H1 (cell line): ENCODE data around the gene SLC26A11. TPM values are rescaled to one million over a fixed set of nuclear protein-coding genes. Genes with fewer than 3 reads are reported as not detected.

Experiments
- CTCF ChIA-PET: fragments of 300-600 bp; sonication (Branson Sonifier 250); formaldehyde crosslinking; loops from one replicate; lab custom pipeline; 2021; ENCODE audit not compliant: partially characterized antibody; lab: Charles Lee
- POLR2A ChIA-PET: fragments of 300-600 bp; sonication (Branson Sonifier 250); formaldehyde crosslinking; loops from one replicate; lab custom pipeline; 2021; ENCODE audit warnings: inconsistent platforms; ENCODE audit not compliant: partially characterized antibody; lab: Charles Lee
- DNase-seq, 2 experiments: peaks; one replicate each; pipeline versions ENCODE4 v3.0.0 to v3.0.0-alpha.2; 2010 to 2022; ENCODE audit warnings: low spot score in 2 of 2, low read depth in 1 of 2, mixed read lengths in 1 of 2
- FAIRE-seq: peaks from 2 replicates; lab custom pipeline; 2011; peaks lifted over from hg19 to GRCh38; lab: Jason Lieb, UNC
- H2AFZ ChIP-seq: 2 replicates; pipeline ENCODE4 v1.8.1; 2012; ENCODE audit warnings: low read length, inconsistent platforms
- H2AK5ac ChIP-seq: 2 replicates; pipeline ENCODE4 v1.6.1; 2013; ENCODE audit warnings: low read depth, low read length
- H2BK120ac ChIP-seq: replicated peaks from 2 replicates; pipeline ENCODE3; 2013; ENCODE audit warnings: low read depth, low read length, inconsistent platforms
- H2BK12ac ChIP-seq: 2 replicates; pipeline ENCODE4 v1.6.1; 2013; ENCODE audit warnings: low read depth, low read length
- H2BK15ac ChIP-seq: 2 replicates; pipeline ENCODE4 v1.6.1; 2013; ENCODE audit warnings: low read length
- H2BK20ac ChIP-seq: 2 replicates; pipeline ENCODE4 v1.6.1; 2013; ENCODE audit warnings: low read length
- H2BK5ac ChIP-seq: 2 replicates; pipeline ENCODE4 v1.6.1; 2013; ENCODE audit warnings: low read depth, low read length
- H3K14ac ChIP-seq: 2 replicates; pipeline ENCODE4 v1.6.1; 2013; ENCODE audit warnings: inconsistent platforms; ENCODE audit not compliant: insufficient read length
- H3K18ac ChIP-seq: 2 replicates; pipeline ENCODE4 v1.6.1; 2013; ENCODE audit warnings: low read length; ENCODE audit errors: extremely low read depth
- H3K23ac ChIP-seq: 2 replicates; pipeline ENCODE4 v1.6.1; 2013; ENCODE audit warnings: inconsistent platforms; ENCODE audit not compliant: insufficient read length
- H3K23me2 ChIP-seq: 2 replicates; pipeline ENCODE4 v1.6.1; 2013; ENCODE audit warnings: low read depth, low read length
- H3K27ac ChIP-seq: 2 replicates; pipeline ENCODE4 v1.6.1; 2011; ENCODE audit warnings: low read depth, low read length, inconsistent platforms
- H3K27me3 ChIP-seq, 4 experiments: replicated peaks in 1 of 4; 1 replicate in 1 of 4; 2 replicates in 3 of 4; pipeline versions ENCODE4 v1.6.1 to v1.8.1; 2011 to 2013; ENCODE audit warnings: low read length in 3 of 4, mild to moderate bottlenecking in 3 of 4, inconsistent platforms in 2 of 4, mixed read lengths in 2 of 4, moderate library complexity in 1 of 4; ENCODE audit not compliant: control insufficient read depth in 3 of 4, insufficient read depth in 3 of 4; ENCODE audit errors: extremely low read depth in 1 of 4
- H3K36me3 ChIP-seq, 4 experiments: 2 replicates each; pipeline versions ENCODE4 v1.6.1 to v1.8.1; 2011 to 2013; ENCODE audit warnings: mild to moderate bottlenecking in 4 of 4, low read length in 3 of 4, moderate library complexity in 2 of 4, control low read depth in 1 of 4, inconsistent platforms in 1 of 4; ENCODE audit not compliant: insufficient read depth in 4 of 4, control insufficient read depth in 2 of 4
- H3K4ac ChIP-seq: replicated peaks from 2 replicates; pipeline ENCODE3; 2013; ENCODE audit warnings: low read length, low read depth, mixed read lengths, inconsistent platforms; ENCODE audit not compliant: insufficient read length
- H3K4me1 ChIP-seq, 4 experiments: replicated peaks in 1 of 4; 1 replicate in 1 of 4; 2 replicates in 3 of 4; pipeline versions ENCODE4 v1.6.1 to v1.8.1; 2011 to 2013; ENCODE audit warnings: low read length in 3 of 4, inconsistent platforms in 2 of 4, mixed read lengths in 1 of 4; ENCODE audit not compliant: insufficient read depth in 4 of 4, control insufficient read depth in 3 of 4
- H3K4me2 ChIP-seq, 2 experiments: 2 replicates each; pipeline versions ENCODE4 v1.6.1 to v1.8.1; 2011 to 2013; ENCODE audit warnings: low read depth in 2 of 2, low read length in 2 of 2, control low read depth in 1 of 2, inconsistent platforms in 1 of 2, mild to moderate bottlenecking in 1 of 2; ENCODE audit not compliant: insufficient read depth in 1 of 2
- H3K4me3 ChIP-seq, 4 experiments: fragments of 200-600, 300-600 bp in 1 of 4; sonication (generic), shearing (Covaris generic), sonication (Bioruptor Twin) in 1 of 4; 2 replicates each; pipeline versions ENCODE4 v1.5.1 to v1.8.1; 2011 to 2016; ENCODE audit warnings: low read length in 4 of 4, low read depth in 3 of 4, control low read depth in 2 of 4, inconsistent platforms in 2 of 4, mild to moderate bottlenecking in 2 of 4, mixed read lengths in 1 of 4, moderate library complexity in 1 of 4; ENCODE audit not compliant: insufficient read depth in 2 of 4; ENCODE audit errors: extremely low read depth in 1 of 4
- H3K56ac ChIP-seq: replicated peaks from 2 replicates; pipeline ENCODE3; 2013; ENCODE audit warnings: low read depth, mild to moderate bottlenecking, mixed read lengths, low read length, inconsistent platforms; ENCODE audit not compliant: insufficient read length
- H3K79me1 ChIP-seq: 2 replicates; pipeline ENCODE4 v1.6.1; 2013; ENCODE audit warnings: low read depth, low read length, control low read depth
- H3K79me2 ChIP-seq, 2 experiments: 2 replicates each; pipeline versions ENCODE4 v1.6.1 to v1.8.1; 2012 to 2013; ENCODE audit warnings: low read length in 2 of 2, mild to moderate bottlenecking in 2 of 2, inconsistent platforms in 1 of 2; ENCODE audit not compliant: insufficient read depth in 2 of 2, control insufficient read depth in 1 of 2
- H3K9ac ChIP-seq, 4 experiments: replicated peaks in 1 of 4; 1 replicate in 1 of 4; 2 replicates in 3 of 4; pipeline versions ENCODE4 v1.6.1 to v1.8.1; 2011 to 2013; ENCODE audit warnings: low read depth in 3 of 4, low read length in 3 of 4, control low read depth in 2 of 4, mild to moderate bottlenecking in 2 of 4, moderate library complexity in 2 of 4, inconsistent platforms in 1 of 4; ENCODE audit errors: extremely low read depth in 1 of 4
- H3K9me3 ChIP-seq, 2 experiments: 2 replicates each; pipeline versions ENCODE4 v1.6.1 to v1.8.1; 2012 to 2013; ENCODE audit warnings: mild to moderate bottlenecking in 2 of 2, moderate library complexity in 2 of 2, control low read depth in 1 of 2, inconsistent platforms in 1 of 2, low read depth in 1 of 2, low read length in 1 of 2, mixed read lengths in 1 of 2; ENCODE audit not compliant: insufficient read depth in 2 of 2
- H4K20me1 ChIP-seq, 2 experiments: replicated peaks in 1 of 2; 2 replicates each; pipeline versions ENCODE3 to v1.8.1; 2011 to 2013; ENCODE audit warnings: inconsistent platforms in 2 of 2, low read length in 2 of 2, mild to moderate bottlenecking in 1 of 2; ENCODE audit not compliant: insufficient read depth in 2 of 2, control insufficient read depth in 1 of 2
- H4K5ac ChIP-seq: 2 replicates; pipeline ENCODE4 v1.6.1; 2013; ENCODE audit warnings: low read length, low read depth, mixed read lengths, inconsistent platforms; ENCODE audit not compliant: insufficient read length
- H4K8ac ChIP-seq: 2 replicates; pipeline ENCODE4 v1.8.0; 2013; ENCODE audit warnings: mild to moderate bottlenecking, moderate library complexity, low read length, inconsistent platforms; ENCODE audit not compliant: insufficient read depth; ENCODE audit errors: extremely low read depth
- H4K91ac ChIP-seq: replicated peaks from 2 replicates; pipeline ENCODE3; 2013; ENCODE audit warnings: low read length, mixed read lengths, inconsistent platforms; ENCODE audit not compliant: insufficient read length
- ASH2L ChIP-seq: fragments of 200-600, 300-600 bp; sonication (generic); IDR thresholded peaks from one replicate; pipeline ENCODE4 v1.7.1; 2017; ENCODE audit warnings: low read length
- GABPA ChIP-seq: IDR thresholded peaks from 2 replicates; pipeline ENCODE4 v1.6.1; 2011; ENCODE audit warnings: mild to moderate bottlenecking, low read length, moderate library complexity, borderline replicate concordance; ENCODE audit not compliant: insufficient read depth
- SUZ12 ChIP-seq: fragments of 200-600 bp; sonication (generic); IDR thresholded peaks from 2 replicates; pipeline ENCODE4 v1.6.1; 2012; ENCODE audit warnings: mild to moderate bottlenecking, inconsistent platforms, low read length, moderate library complexity, mixed read lengths
- TAF1 ChIP-seq: IDR thresholded peaks from 2 replicates; pipeline ENCODE4 v1.6.1; 2011; ENCODE audit warnings: mild to moderate bottlenecking, low read depth, low read length
- WGBS, 2 experiments: shearing (Covaris generic) in 1 of 2; methylation state at CpG; one replicate each; pipeline versions ENCODE4 v1.1.6 to v1.1.7; 2013 to 2015; ENCODE audit warnings: low lambda C conversion rate in 2 of 2, mixed read lengths in 2 of 2, inconsistent platforms in 1 of 2, low coverage in 1 of 2, missing lambda C conversion rate in 1 of 2; ENCODE audit not compliant: insufficient replicate concordance in 2 of 2, insufficient coverage in 1 of 2, insufficient read length in 1 of 2; ENCODE audit errors: extremely low coverage in 1 of 2, missing lambda C conversion rate in 1 of 2; 5-methylcytosine and 5-hydroxymethylcytosine counted together
- polyA plus RNA-seq, 7 experiments: library from polyadenylated mRNA; depleted of rRNA in 3 of 7; stranded (reverse) in 5 of 7; unstranded in 2 of 7; fragments of >200 nt in 5 of 7; fragments of 200-250 nt in 2 of 7; gene quantifications; 1 replicate in 5 of 7; 2 replicates in 1 of 7; 4 replicates in 1 of 7; pipeline versions ENCODE4 v1.2.1 to v1.2.3, GENCODE V29; 2011 to 2013; ENCODE audit warnings: missing spikeins in 2 of 7, mixed read lengths in 2 of 7
- total RNA-seq: library from RNA; stranded (reverse); fragmentation: NEBNext Ultra II Directional; extraction: Animal tissue kit (Norgen Biotek cat#: 25700); gene quantifications from 2 replicates; pipeline ENCODE4 v1.2.1, GENCODE V29; 2021

The SLC26A11 gene
- total and polyA plus RNA-seq, 2 of the 8 experiments (the other 6 are each of a cell fraction or from before 2014, with no cell fraction given): 15.5 to 25.9 TPM

- H4K8ac ChIP-seq: no peak overlapping the region
- no peak overlapping the region; the same call in 1 of the 2 replicates for H2AFZ ChIP-seq
- ChIA-PET POLR2A (interaction anchor here (0.9 to 1.4 kb wide), 3 partner anchors 8 to 75 kb away, joined by 3 read pairs; no protein-coding TSS in a partner anchor), CTCF (no interaction called here)
- no peak overlapping the region for H3K56ac ChIP-seq
- no peaks in the 10 kb centered on the region for H3K79me2 ChIP-seq
- no peak overlapping the region for H2BK15ac ChIP-seq
- H3K23ac ChIP-seq: no peak overlapping the region
- H3K79me1 ChIP-seq: peaks cover 8% of the 10 kb centered on the region
- FAIRE-seq: no peak
- H2BK12ac ChIP-seq: no peak overlapping the region
- H3K4me3 ChIP-seq: peak overlapping the region; percentile 64 to 97 (median 76)
- no peak overlapping the region for H2AK5ac ChIP-seq
- peak overlapping the region; percentile 70 to 100 for H3K4me2 ChIP-seq
- no peak overlapping the region for H2BK5ac ChIP-seq
- TF ChIP-seq GABPA (no peak), ASH2L (no peak), TAF1 (0 out of 2 replicates have a peak, but pooled peaks have one; percentile 8), SUZ12 (no peak)
- H3K27ac ChIP-seq: no peak overlapping the region
- H3K4ac ChIP-seq: no peak overlapping the region
- H3K36me3 ChIP-seq: peaks cover 0 to 4% (median 0%) of the 10 kb centered on the region in 4 experiments; a peak in 2 of 8 replicates
- peak in 1 of 2 experiments; percentile 59 for DNase-seq
- no peak overlapping the region for H2BK20ac ChIP-seq
- no peaks in the 10 kb centered on the region; a peak in 1 of 7 replicates for H3K27me3 ChIP-seq
- H3K23me2 ChIP-seq: peaks cover 10% of the 10 kb centered on the region; the same call in 1 of the 2 replicates
- H4K91ac ChIP-seq: no peak overlapping the region
- no peak overlapping the region for H3K18ac ChIP-seq
- H2BK120ac ChIP-seq: no peak overlapping the region
- peaks cover 0 to 21% (median 11%) of the 10 kb centered on the region in 4 experiments; a peak in 6 of 7 replicates for H3K4me1 ChIP-seq
- no peak overlapping the region for H4K5ac ChIP-seq
- no peak overlapping the region; a peak in 2 of 7 replicates for H3K9ac ChIP-seq
- H3K14ac ChIP-seq: no peak overlapping the region
- peaks cover 2 to 15% of the 10 kb centered on the region in 2 experiments for H4K20me1 ChIP-seq
- 10% methylated on average over 19 of the region's 41 CpGs; no CpG with 5 or more reads in 1 of the 2 experiments for WGBS, 2 experiments
- no peaks in the 10 kb centered on the region for H3K9me3 ChIP-seq
Observed at GRCh38 chr17:80220736-80221215, 549 bp downstream of the SLC26A11 start.
